Aortic smooth muscle cell (primary cell): ENCODE data around the gene RAB43. TPM values are rescaled to one million over a fixed set of nuclear protein-coding genes. Genes with fewer than 3 reads are reported as not detected.

Experiments
- total RNA-seq: library from RNA; depleted of rRNA; stranded (reverse); fragments of >200 nt; gene quantifications from 2 replicates; pipeline ENCODE4 v1.2.3, GENCODE V29; 2014

RAB43 gene
- 10.8 and 11.8 TPM in 2 replicates for total RNA-seq

DNA sequence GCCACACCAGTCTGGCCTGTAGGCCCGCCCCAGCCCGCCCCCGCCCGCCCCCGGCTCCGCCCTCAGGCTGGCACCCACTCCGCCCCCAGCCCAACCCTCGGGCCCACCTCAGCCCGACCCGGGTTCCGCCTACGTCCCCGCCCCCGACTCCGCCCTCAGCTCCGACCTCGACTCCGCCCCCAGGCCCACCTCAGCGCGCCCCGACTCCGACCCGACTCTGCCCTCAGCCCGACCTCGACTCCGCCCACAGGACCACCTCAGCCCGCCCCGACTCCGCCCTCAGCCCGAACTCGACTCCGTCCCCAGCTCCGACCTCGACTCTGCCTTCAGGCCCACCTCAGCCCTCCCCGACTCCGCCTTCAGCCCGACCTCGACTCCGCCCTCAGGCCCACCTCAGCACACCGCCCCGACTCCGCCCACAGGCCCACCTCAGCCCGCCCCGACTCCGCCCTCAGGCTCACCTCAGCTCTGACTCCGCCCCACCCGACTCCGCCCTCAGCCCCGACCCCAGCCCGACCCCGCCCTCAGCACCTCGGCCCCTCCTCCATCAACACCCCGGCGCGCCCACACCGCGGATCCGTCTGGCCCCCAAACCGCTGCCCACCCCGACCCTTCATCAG lies at the start of gene RAB43:
TSS of gene RAB43 (minus strand) at position 13 of the 620 bp plus-strand sequence. CDS start 315 bp downstream, outside the sequence.

DNA sequence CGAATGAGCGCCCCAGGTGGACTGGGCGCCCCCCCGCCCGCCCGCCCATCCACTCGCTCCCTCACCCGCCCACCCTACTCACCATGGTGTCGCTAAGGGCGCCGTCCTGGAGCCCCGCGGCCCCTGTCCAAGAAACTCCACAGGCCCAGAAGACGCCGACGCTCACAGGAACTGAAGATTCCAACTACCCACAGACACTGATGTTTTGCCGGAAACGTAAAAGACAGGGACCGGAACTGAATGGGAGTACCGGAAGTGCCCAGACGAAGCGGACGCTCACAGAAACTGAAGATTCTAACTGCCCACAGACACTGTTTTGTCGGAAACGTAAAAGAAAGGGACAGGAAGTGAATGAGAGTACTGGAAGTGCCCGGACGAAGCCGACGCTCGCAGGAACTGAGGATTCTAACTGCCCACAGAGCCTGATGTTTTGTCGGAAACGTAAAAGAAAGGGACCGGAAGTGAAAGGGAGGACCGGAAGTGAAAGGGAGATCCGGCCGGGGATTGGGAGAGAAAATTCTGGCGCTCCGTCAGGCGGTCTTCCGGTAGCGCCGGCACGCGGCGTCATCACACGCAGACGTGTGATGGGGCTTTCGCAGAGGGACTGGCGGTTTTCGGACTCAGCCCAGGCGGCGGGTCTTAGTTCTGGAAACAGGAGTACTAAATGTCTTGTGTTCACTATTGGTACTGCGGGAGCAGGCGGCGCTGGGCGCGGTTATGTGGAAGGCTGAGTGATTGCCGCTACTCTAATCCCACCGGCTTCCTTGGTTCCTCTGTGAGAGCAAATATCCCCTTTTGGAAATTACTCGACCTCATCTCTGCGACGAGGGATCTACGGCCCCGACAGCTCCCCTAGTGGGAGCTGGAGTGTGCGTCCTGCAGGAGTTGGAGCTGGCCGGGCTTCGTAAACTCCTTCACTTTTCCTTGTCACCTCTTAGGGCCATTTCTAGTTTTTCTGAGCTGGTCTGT lies 39.6 kb upstream of the RAB43 start, which contains the start of gene ISY1:
TSS of gene ISY1 (minus strand) at position 173 of the 969 bp plus-strand sequence. CDS start at position 85, 88 bp downstream.

DNA sequence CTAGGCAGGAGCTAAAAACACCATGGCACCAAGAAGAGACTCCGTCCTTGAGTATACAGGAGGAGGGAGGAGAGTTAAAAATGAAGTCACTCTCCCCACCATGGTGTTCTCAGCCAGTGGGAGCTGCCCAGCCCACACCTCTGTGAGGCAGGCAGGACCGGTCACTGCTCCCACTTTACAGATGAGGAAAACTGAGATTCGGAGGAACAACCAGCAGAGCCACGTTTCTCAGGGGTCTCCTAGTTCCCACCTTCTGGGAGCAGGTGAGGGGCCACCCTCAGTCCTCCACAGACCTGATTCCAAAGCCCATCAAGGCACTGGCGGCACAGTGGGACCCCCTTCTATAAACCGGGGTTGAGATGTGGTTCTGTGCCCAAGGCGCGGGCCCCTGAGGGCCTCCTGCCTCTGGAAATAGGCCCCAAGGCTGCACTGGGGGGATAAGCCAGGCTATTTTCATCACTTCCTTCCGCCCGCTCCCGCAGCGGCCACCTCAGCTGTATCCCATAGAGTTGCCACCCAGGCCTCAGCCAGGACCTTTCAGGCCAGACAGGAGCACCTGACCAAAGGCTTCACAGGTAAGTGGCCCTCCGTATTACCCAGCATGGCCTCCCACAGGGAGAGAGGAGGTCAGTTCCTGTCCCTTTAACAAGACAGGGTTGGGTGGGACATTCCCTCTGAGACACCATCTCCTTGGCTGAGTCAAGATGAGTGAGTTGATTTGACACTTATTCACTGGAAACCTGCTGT lies 61.2 kb downstream of the RAB43 start, which contains the start of gene GP9:
TSS of gene GP9 (plus strand) at position 504 of the 747 bp plus-strand sequence. CDS start 961 bp downstream, outside the sequence.

Other genes starting within 250 kb of the RAB43 start
- 33.6 and 40.4 TPM in 2 replicates for gene ACAD9, start 242.2 kb downstream of the RAB43 start, total RNA-seq
- not detected in 2 replicates for gene CFAP92, start 127.7 kb downstream of the RAB43 start, total RNA-seq
- gene EFCC1, start 120.5 kb downstream of the RAB43 start, total RNA-seq: under 0.01 TPM in 1 of 2 replicates, not detected in the other
- gene GP9, start 61.0 kb downstream of the RAB43 start, total RNA-seq: not detected in 2 replicates
- gene ISY1, start 39.3 kb upstream of the RAB43 start, total RNA-seq: 32.5 and 37.4 TPM in 2 replicates
- gene CNBP, start 62.1 kb upstream of the RAB43 start, total RNA-seq: 214 and 245 TPM in 2 replicates
- gene COPG1, start 127.8 kb upstream of the RAB43 start, total RNA-seq: 542 and 549 TPM in 2 replicates
- 19.0 and 20.2 TPM in 2 replicates for gene HMCES, start 157.1 kb upstream of the RAB43 start, total RNA-seq